Adrenal gland (tissue), 12 donors: ENCODE measurements around the gene DUSP22. TPM values are rescaled to one million over a fixed set of nuclear protein-coding genes. Genes with fewer than 3 reads are reported as not detected.

ENCODE experiments used
- DNase-seq, 7 donors: peaks; one replicate each; pipeline ENCODE4 v3.0.0-alpha.2; 2019 to 2020
- H3K27ac ChIP-seq, 5 donors: fragments of 200-600 bp; sonication (generic) in 4 of 5; 1 replicate in 3 of 5; 2 replicates in 2 of 5; pipeline versions ENCODE4 v1.5.1 to v1.8.0; 2016 to 2020; ENCODE audit warnings: mild to moderate bottlenecking in 1 of 5
- H3K27me3 ChIP-seq: fragments of 200-600 bp; 2 replicates; pipeline ENCODE4 v1.8.0; 2021
- H3K36me3 ChIP-seq, 2 donors: fragments of 200-600 bp; replicated peaks in 1 of 2; 1 replicate in 1 of 2; 2 replicates in 1 of 2; pipeline versions ENCODE4 v1.5.1 to v1.8.0; 2018 to 2022
- H3K4me1 ChIP-seq, 2 donors: fragments of 200-600 bp; replicated peaks in 1 of 2; 1 replicate in 1 of 2; 2 replicates in 1 of 2; pipeline versions ENCODE4 v1.5.1 to v1.8.0; 2018 to 2021
- H3K4me3 ChIP-seq, 4 donors: fragments of 200-600 bp; sonication (generic) in 3 of 4; one replicate each; pipeline ENCODE4 v1.5.1; 2016 to 2018
- H3K9me3 ChIP-seq, 3 donors: fragments of 200-600 bp; sonication (generic) in 1 of 3; replicated peaks in 1 of 3; 1 replicate in 2 of 3; 2 replicates in 1 of 3; pipeline versions ENCODE4 v1.5.1 to v1.8.0; 2016 to 2021
- CTCF ChIP-seq, 6 experiments: fragments of 450-650 bp in 4 of 6; fragments of 200-600 bp in 2 of 6; sonication (generic) in 1 of 6; IDR thresholded peaks; 1 replicate in 5 of 6; 2 replicates in 1 of 6; pipeline versions ENCODE4 v1.5.1 to v1.8.0; 2016 to 2021; ENCODE audit warnings: antibody characterized with exemption in 6 of 6, mild to moderate bottlenecking in 2 of 6, moderate library complexity in 1 of 6
- POLR2A ChIP-seq, 2 donors: fragments of 450-650 bp; IDR thresholded peaks; one replicate each; pipeline ENCODE4 v1.6.1; 2017; ENCODE audit warnings: antibody characterized with exemption in 2 of 2, mild to moderate bottlenecking in 2 of 2, moderate library complexity in 1 of 2
- WGBS, 4 donors: extraction: QIAGEN DNeasy Blood & Tissue Kit in 2 of 4; methylation state at CpG; one replicate each; pipeline versions ENCODE4 v1.1.5 to v1.1.7; 2013 to 2017; 5-methylcytosine and 5-hydroxymethylcytosine counted together
- intact Hi-C, 2 donors: fragments of 100-400 bp; cut with DNase I; formaldehyde crosslinking; loops; one replicate each; pipeline versions ENCODE4 v1.14.1 to v1.15.0; 2022 to 2023
- polyA plus RNA-seq, 3 donors: library from polyadenylated mRNA; stranded (reverse); fragments of 200-250 nt in 2 of 3; fragments of 350-450 nt in 1 of 3; fragmentation: Illumina TruSeq in 1 of 3; extraction: RNeasy Lipid Tissue Mini Kit (QIAGEN cat#74804) in 1 of 3; gene quantifications; one replicate each; pipeline ENCODE4 v1.2.3, GENCODE V29; 2013 to 2014
- total RNA-seq, 9 donors: library from RNA; depleted of rRNA in 4 of 9; stranded (reverse); fragments of >200 nt in 4 of 9; fragments of 120-200 nt in 1 of 9; fragmentation: NEBNext Ultra II Directional in 1 of 9; extraction: Animal tissue kit (Norgen Biotek cat#: 25700) in 1 of 9; gene quantifications; one replicate each; pipeline versions ENCODE4 v1.1.0 to v1.2.4, GENCODE V29; 2013 to 2023
- donor health status: healthy with polysubstance abuse.
- donor health status: Bipolar disorder and iron deficiency.
- donor health status: DM: yes; HTN: yes; CAD: no.
- donor health status: DM: no; HTN: no; CAD: no.
- donor health status: DM: no; HTN: no; CAD: no.
- donor health status: DM: yes; HTN: yes; CAD: no.

Gene DUSP22
- total and polyA plus RNA-seq, 12 donors: 16.7 to 39.3 (median 25.9) TPM

GRCh38 chr6:317448-318144, 25.3 kb downstream of the DUSP22 start:
- no peaks in the 10 kb centered on the region for H3K27me3 ChIP-seq
- H3K4me1 ChIP-seq: no peaks in the 10 kb centered on the region
- no peaks in the 10 kb centered on the region for H3K9me3 ChIP-seq
- H3K4me3 ChIP-seq: no peak overlapping the region
- DNase-seq: no peak
- intact Hi-C loops: no loop called here
- 70 to 76% (median 71%) methylated on average over 18 of the region's 18 CpGs for WGBS, 4 donors
- no peak overlapping the region for H3K27ac ChIP-seq
- H3K36me3 ChIP-seq: no peaks in the 10 kb centered on the region
- TF ChIP-seq POLR2A (IDR thresholded peaks at IDR 0.05) (no peak), CTCF (IDR thresholded peaks at IDR 0.05) (no peak)

GRCh38 chr6:318243-318890, 26.1 kb downstream of the DUSP22 start:
- Histone ChIP-seq H3K9me3 (no peaks in the 10 kb centered on the region), H3K4me1 (no peaks in the 10 kb centered on the region), H3K36me3 (no peaks in the 10 kb centered on the region), H3K27ac (no peak overlapping the region), H3K4me3 (no peak overlapping the region), H3K27me3 (no peaks in the 10 kb centered on the region)
- WGBS, 4 donors: 71 to 78% (median 74%) methylated on average over 4 of the region's 4 CpGs
- TF ChIP-seq CTCF (IDR thresholded peaks at IDR 0.05) (no peak), POLR2A (IDR thresholded peaks at IDR 0.05) (no peak)
- DNase-seq: no peak
- intact Hi-C loops: no loop called here

- 83 to 85% (median 84%) methylated on average over 14 of the region's 14 CpGs for WGBS, 4 donors
- H3K4me1 ChIP-seq: no peaks in the 10 kb centered on the region
These were observed 27.2 kb downstream of the DUSP22 start for GRCh38 chr6:319177-320131.

More at GRCh38 chr6:319177-320131, 27.2 kb downstream of the DUSP22 start:
- no peak for DNase-seq
- H3K27me3 ChIP-seq: no peaks in the 10 kb centered on the region
- TF ChIP-seq CTCF (IDR thresholded peaks at IDR 0.05) (no peak), POLR2A (IDR thresholded peaks at IDR 0.05) (no peak)
- intact Hi-C loops: no loop called here
- H3K9me3 ChIP-seq: no peaks in the 10 kb centered on the region
- no peaks in the 10 kb centered on the region for H3K36me3 ChIP-seq
- no peak overlapping the region for H3K4me3 ChIP-seq
- no peak overlapping the region for H3K27ac ChIP-seq
